BE2C (cell line): ENCODE data around the gene FKBP1B.
"Not testable (repeated sequence)": the region's sequence is repeated elsewhere in the genome, so short reads cannot be mapped to it uniquely, and the experiment has no call there.

Experiments
- DNase-seq: peaks from one replicate; pipeline ENCODE4 v3.0.0-alpha.2; 2020
- H3K27me3 ChIP-seq: fragments of 250-450 bp; sonication (Bioruptor Pico); 2 replicates; pipeline ENCODE4 v1.5.1; 2020; ENCODE audit warnings: mild to moderate bottlenecking
- H3K36me3 ChIP-seq: fragments of 250-450 bp; sonication (Bioruptor Pico); 2 replicates; pipeline ENCODE4 v1.5.1; 2020; ENCODE audit warnings: mild to moderate bottlenecking
- H3K4me1 ChIP-seq: fragments of 250-450 bp; sonication (Bioruptor Pico); 2 replicates; pipeline ENCODE4 v1.5.1; 2020
- H3K4me3 ChIP-seq: 2 replicates; pipeline ENCODE4 v1.5.1; 2011; ENCODE audit warnings: low read depth, low read length
- H3K9me3 ChIP-seq: fragments of 250-450 bp; sonication (Bioruptor Pico); 2 replicates; pipeline ENCODE4 v1.5.1; 2020
- TF ChIP-seq, protein P1 (sequence below): IDR thresholded peaks from 2 replicates; pipeline ENCODE4 v1.5.1; 2012; ENCODE audit warnings: mild to moderate bottlenecking, low read depth, low read length

Gene FKBP1B

DNA sequence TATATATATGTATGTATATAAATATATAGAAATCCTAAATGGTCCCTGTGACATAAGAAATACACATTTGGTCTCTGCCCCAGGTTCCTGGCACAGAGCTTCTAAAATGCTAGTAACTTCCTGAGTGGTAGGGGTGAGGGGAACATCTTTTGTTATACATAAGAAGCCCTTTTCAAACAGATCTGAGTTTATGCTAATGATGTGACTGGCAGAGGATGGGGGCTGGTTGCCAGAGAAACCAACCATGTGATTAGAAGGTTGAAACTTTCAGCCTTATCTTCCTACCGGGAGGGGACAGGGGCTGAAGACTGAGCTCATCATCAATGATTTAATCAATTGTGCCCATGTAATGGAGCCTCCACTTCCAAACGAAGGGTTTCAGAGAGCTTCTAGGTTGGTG, 23.3 kb upstream of the FKBP1B start:
- peaks cover 47% of the 10 kb centered on the region for H3K36me3 ChIP-seq
- DNase-seq: no peak
- TF ChIP-seq, protein P1, sequence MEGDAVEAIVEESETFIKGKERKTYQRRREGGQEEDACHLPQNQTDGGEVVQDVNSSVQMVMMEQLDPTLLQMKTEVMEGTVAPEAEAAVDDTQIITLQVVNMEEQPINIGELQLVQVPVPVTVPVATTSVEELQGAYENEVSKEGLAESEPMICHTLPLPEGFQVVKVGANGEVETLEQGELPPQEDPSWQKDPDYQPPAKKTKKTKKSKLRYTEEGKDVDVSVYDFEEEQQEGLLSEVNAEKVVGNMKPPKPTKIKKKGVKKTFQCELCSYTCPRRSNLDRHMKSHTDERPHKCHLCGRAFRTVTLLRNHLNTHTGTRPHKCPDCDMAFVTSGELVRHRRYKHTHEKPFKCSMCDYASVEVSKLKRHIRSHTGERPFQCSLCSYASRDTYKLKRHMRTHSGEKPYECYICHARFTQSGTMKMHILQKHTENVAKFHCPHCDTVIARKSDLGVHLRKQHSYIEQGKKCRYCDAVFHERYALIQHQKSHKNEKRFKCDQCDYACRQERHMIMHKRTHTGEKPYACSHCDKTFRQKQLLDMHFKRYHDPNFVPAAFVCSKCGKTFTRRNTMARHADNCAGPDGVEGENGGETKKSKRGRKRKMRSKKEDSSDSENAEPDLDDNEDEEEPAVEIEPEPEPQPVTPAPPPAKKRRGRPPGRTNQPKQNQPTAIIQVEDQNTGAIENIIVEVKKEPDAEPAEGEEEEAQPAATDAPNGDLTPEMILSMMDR: no peak

GRCh38 chr2:24038786-24039499, 10.6 kb upstream of the FKBP1B start:
- Histone ChIP-seq H3K36me3 (peaks cover 32% of the 10 kb centered on the region), H3K27me3 (no peaks in the 10 kb centered on the region), H3K4me1 (no peaks in the 10 kb centered on the region), H3K4me3 (no peak overlapping the region), H3K9me3 (no peaks in the 10 kb centered on the region)
- TF ChIP-seq, protein P1: no peak
- DNase-seq: no peak

More for the DNA sequence above, 23.3 kb upstream of the FKBP1B start:
- H3K4me3 ChIP-seq: no peak overlapping the region
- H3K27me3 ChIP-seq: no peaks in the 10 kb centered on the region
- no peaks in the 10 kb centered on the region for H3K4me1 ChIP-seq
- H3K9me3 ChIP-seq: no peaks in the 10 kb centered on the region

DNA sequence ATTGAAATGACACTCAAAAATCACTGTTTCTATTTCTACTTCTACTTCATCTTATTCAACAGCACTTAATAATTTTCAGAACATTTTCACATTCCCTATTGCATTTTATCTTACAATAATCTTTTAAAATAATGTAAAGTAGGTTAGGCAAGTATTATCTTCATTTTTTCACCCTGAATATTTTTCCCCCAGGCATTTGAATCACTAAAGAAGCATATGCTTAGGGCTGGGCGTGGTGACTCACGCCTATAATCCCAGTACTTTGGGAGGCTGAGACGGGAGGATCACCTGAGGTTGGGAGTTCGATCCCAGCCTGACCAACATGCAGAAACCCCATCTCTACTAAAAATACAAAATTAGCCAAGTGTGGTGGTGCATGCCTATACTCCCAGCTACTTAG, 9.0 kb upstream of the FKBP1B start:
- TF ChIP-seq, protein P1: no peak
- H3K27me3 ChIP-seq: no peaks in the 10 kb centered on the region
- H3K36me3 ChIP-seq: peaks cover 32% of the 10 kb centered on the region
- H3K4me1 ChIP-seq: no peaks in the 10 kb centered on the region
- no peak for DNase-seq
- no peak overlapping the region for H3K4me3 ChIP-seq
- H3K9me3 ChIP-seq: no peaks in the 10 kb centered on the region

GRCh38 chr2:24043133-24043532, 6.4 kb upstream of the FKBP1B start:
- not testable (repeated sequence) for H3K27me3 ChIP-seq, DNase-seq, H3K9me3 ChIP-seq, H3K4me1 ChIP-seq, H3K4me3 ChIP-seq
- H3K36me3 ChIP-seq: peaks cover 13% of the 10 kb centered on the region

- peak overlapping the region; percentile 84 for H3K4me3 ChIP-seq
These were observed 3.7 kb upstream of the FKBP1B start for GRCh38 chr2:24045511-24046508.

GRCh38 chr2:24046599-24046929, 3.0 kb upstream of the FKBP1B start:
- H3K9me3 ChIP-seq: no peaks in the 10 kb centered on the region
- TF ChIP-seq, protein P1: no peak
- no peaks in the 10 kb centered on the region for H3K27me3 ChIP-seq
- H3K4me3 ChIP-seq: peak overlapping the region; percentile 84
- H3K4me1 ChIP-seq: peaks cover 3% of the 10 kb centered on the region
- H3K36me3 ChIP-seq: no peaks in the 10 kb centered on the region
- no peak for DNase-seq

More at GRCh38 chr2:24045511-24046508, 3.7 kb upstream of the FKBP1B start:
- TF ChIP-seq, protein P1: no peak
- peaks cover 3% of the 10 kb centered on the region for H3K4me1 ChIP-seq
- H3K9me3 ChIP-seq: no peaks in the 10 kb centered on the region
- H3K27me3 ChIP-seq: no peaks in the 10 kb centered on the region
- DNase-seq: no peak
- H3K36me3 ChIP-seq: no peaks in the 10 kb centered on the region
